Fibroblast of the conjunctiva (primary cell): ENCODE measurements around the gene LSG1.

Experiments used
- DNase-seq: peaks from one replicate; pipeline ENCODE4 v3.0.0-alpha.2; 2010; ENCODE audit warnings: low read depth

Gene LSG1

GRCh38 chr3:194686816-194687637 is 15.0 kb upstream of the LSG1 start:
- DNase-seq, result no peak

- no peak for DNase-seq
These were observed 14.4 kb upstream of the LSG1 start for GRCh38 chr3:194686414-194686815.

DNA sequence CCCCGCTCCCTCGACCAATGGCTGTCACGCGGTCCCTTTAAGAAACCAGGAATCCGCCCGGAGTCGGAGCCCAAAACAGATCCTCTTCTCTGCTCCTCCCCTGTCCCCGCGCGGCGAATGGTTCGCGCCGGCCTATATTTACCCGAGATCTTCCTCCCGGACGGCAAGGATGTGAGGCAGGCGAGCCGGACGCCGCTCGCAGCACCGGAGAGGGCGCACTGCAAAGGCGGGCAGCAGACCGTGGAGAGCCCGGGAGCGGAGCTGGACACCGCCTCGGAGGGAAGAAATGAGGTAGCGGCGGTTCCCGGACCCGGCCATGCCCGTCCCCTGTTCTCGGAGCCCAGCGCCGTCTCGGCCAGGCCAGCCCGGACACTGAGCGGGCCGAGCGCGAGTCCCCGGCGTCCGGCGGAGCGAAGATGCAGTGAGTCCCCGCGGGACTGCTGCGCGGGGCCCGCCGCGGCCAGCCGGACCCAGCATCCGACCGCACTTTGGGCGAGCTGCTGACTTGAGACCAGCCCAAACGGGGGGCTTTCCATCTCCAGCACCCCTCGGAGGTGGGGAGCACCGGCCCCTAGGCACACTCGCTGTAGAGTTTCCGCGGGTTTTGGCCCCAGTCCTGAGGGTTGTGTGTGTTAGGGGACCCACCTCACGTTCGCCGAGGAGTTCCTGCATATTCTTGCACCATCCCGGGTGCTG is 13.9 kb upstream of the LSG1 start, which contains the start of gene FAM43A:
Gene FAM43A, plus strand, starts transcription at position 166 of the 696 bp plus-strand sequence. CDS start 944 bp downstream, outside the sequence.
- peak; percentile 90 for DNase-seq

- no peak for DNase-seq
These were observed 13.2 kb upstream of the LSG1 start for GRCh38 chr3:194685065-194685717.

DNA sequence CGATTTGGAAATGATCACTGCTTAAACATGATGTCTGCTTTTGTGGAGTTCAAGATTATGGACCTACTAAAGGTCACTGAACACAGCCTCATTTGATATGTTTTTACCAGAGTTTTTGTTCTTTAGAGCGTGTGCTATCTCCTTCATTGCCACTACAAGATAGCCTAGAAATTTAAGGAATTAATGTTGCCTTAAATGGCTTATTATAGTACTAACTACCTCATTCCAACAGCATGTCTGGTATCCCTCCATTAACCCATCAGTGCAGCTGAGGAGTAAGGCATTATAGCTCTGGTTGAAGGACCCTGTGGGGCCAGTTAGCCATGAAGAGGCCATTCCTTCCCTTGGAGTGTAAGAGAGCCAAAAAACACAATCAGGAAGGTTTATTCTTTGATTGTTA is 11.4 kb upstream of the LSG1 start:
- DNase-seq, result no peak

DNA sequence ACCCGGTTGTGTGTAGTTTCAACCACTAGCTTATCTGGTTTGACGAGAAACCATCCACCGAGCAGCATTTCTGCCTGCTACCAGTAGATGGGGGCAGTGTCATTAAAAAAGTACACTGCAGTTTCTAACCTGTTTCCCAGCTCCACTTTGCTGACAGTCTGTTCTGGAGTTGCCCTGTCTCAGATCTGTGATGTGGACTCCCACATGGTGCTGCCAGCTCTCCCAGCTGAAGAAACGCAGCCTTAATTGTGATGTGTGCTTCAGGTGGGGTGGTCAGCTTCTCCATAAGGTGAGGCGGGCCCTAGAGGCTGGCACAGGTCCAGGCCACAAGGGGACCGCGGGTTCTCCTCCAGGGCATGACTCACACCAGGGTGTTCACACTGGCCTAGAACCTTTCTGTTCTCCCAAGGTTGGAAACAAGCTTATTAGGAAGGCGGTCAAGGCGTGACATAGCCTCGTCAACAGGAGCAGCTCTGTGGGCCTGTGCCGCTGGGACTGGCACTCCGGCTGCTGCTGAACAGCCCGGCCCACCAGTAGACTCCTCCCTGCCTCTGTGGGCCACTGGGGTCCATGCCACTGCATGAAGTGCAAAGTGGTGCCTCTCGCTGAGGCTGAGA is 10.8 kb upstream of the LSG1 start:
- DNase-seq, result peak; percentile 83

- no peak for DNase-seq
These were observed 10.2 kb upstream of the LSG1 start for GRCh38 chr3:194682189-194682693.

DNA sequence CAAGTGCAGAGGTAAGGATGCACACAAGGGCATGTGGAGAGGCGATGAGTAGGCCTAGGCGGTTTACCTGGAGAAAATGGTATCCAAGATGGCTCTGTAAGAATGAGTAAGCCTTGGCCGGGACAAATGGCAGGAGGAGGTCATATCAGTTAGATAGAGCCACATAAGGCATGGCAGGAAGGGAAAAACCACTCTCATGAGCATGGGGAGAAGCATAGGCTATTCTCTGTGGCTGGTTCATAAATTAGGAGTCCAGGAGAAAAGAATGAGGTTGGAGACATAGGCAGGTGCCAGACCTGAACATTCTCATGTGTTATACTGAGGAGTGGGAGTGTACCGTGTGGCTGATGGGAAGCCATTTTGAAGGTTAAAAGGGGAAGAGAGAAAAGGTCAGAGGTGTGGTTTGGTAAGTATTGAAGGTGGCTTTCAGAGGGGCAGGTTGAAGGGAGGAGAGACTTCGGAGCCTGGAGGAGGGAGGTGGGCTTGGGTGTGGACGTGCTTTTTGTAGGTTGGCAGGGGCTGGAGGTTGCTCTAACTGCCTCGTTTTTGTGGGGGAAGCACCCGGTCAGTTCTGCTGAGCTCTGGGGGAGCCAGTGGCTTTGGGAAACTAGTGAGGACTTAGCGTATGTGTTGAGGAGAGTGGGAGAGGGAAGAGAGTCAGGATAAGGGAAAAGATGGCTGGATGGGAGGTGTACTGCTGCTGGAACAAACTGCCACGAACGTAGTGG is 9.1 kb upstream of the LSG1 start:
- no peak for DNase-seq

GRCh38 chr3:194676471-194676870 is 4.5 kb upstream of the LSG1 start:
- no peak for DNase-seq

DNA sequence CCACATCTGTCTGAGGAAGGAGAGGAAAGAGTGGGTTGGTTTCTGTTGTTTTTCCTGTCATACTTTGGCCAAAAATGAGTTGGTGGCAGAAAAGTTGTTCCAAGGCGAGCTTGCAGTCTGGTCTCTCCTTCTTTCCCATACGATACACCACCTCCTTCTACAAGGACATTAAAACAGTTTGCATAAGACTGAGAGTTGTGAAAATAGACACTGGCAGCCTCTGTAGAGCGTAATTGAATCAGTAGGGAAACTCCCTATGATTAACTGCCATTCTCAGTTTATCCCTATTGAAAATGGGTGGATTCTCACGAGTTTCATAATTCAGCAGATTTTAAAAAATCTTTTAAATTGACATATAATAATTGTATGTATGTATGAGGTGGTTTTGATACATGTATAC is 3.7 kb upstream of the LSG1 start:
- DNase-seq, result no peak

DNA sequence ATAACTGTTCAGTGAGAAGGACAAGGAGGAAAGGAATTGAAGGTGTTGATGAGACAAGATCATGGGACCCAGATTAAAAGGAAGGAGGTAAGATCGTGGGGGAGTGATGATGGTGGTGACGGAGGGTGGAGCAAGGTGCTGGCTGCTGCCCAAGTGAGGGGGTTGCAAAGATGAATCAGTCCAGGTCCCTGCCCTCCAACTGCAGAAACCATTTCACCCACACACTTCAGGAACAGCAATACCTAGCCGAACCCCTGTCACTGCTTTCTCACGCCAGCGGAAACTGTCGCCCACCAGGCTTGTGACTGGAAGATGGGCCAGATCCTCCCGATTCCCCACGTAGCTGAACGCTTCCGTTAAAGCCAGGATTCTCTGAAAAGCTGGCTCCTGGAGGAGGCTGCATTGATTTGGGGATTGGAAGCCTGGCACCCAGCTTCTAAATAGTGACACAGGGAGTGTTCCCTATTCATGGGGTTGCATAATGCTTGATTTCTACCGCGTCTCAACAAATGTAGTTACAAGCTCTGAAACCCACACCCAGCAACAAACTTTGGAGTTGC is 3.2 kb upstream of the LSG1 start:
- no peak for DNase-seq

DNA sequence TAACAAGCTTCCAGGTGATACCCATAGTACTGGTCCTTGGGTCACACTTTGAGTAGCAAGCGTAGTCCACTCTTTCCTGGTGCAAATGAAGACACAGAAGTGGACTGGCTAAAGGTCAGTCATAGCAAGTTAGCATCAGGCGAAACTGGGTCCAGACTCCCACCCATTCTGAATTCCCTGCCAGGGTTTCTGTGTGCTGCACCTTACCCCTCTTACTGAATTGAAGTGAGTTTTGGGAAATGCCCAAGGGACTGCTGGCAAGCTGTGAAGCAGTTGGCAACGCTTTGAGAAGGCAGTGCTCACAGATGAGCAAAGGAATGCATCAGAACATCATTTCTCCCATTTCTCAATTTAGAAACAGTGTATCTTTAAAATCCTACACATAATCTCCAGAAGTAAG is 1.8 kb upstream of the LSG1 start:
- DNase-seq, result no peak

- DNase-seq, result no peak
These were observed 885 bp upstream of the LSG1 start for GRCh38 chr3:194672876-194673275.

DNA sequence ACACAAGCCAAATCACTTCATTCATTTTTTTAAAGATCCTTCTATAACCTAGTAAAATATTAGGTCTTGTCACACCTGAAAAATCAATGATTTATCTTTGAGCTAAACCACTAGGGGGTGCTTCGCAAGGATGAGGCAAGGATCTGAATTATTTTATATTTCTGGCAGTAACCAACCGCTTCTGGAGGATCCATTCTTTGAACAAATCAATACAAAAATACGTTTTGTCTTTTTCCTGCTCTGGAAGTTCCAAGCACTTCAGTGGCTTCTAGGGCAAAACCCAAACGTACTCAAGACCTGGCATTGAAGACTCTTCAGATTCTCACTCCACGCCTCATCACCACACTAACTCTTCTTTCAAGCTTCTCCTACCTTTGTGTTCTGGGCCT is 486 bp downstream of the LSG1 start:
- no peak for DNase-seq

GRCh38 chr3:194667363-194667762 is 4.6 kb downstream of the LSG1 start:
- DNase-seq, result no peak

- no peak for DNase-seq
These were observed 7.1 kb downstream of the LSG1 start for GRCh38 chr3:194664857-194665256.

- DNase-seq, result no peak
These were observed 10.0 kb downstream of the LSG1 start for GRCh38 chr3:194661946-194662345.

DNA sequence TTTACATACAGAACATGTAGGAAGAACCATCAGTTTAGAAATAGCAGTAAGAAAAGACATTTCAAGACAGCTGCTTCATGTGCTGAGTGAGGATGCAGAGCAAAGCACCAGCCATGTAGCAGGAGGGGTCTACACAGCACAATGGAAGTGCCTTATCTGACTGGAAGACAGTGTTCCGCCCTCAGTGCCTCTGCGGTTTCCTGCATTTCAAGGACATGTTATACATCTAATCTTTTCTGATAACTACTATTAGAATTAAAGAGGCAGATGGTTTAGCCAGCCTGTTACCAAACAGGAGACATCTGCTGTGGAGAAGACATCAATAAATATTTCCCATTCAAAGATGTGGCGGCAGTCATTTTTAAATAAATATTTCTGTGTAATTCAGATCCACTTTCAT is 10.6 kb downstream of the LSG1 start:
- no peak for DNase-seq

- DNase-seq, result no peak
These were observed 12.2 kb downstream of the LSG1 start for GRCh38 chr3:194659778-194660177.

DNA sequence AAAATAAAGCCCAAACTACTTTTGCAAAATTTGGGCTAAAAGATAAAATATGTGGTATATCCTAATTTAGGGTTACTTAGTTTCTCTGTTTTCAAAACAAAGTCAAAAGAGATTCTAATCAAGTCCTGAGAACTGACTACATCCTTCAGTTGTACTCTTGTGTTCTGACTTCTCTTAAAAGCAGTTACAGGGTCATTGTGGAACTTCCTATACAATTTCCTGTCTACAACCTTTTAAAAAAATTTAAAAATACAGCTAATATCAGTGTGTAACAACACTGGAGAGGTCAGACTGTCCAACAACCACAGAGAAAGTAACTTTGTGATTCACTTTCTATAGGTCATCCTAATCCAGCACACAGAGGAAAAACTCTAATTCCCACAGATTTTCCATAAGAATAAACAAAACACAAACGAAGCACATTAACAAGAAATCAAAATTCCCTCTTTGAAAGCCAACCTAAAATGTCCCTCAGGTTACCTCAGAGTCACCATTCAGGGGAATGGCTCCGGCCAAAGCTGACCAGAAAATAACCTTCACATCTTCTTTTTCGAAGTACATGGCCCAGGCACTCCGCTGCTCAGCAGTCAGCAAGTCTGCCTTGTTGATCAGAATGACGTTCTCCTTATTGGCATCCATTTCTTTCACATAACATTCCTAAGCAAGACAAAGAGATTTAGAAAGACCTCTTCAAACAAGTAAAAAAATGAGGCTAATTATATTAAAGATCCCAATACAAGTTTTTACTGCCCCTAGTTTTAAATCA is 13.3 kb downstream of the LSG1 start:
- no peak for DNase-seq

- no peak for DNase-seq
These were observed 14.6 kb downstream of the LSG1 start for GRCh38 chr3:194657439-194657838.
